Measurements from ENCODE around the gene MBD6.
"Not testable (repeated sequence)": the region's sequence is repeated elsewhere in the genome, so short reads cannot be mapped to it uniquely, and the experiment has no call there.

Gene MBD6

GRCh38 chr12:57511588-57512325 lies 10.9 kb upstream of the MBD6 start:
- in situ Hi-C loops (cut with MboI; ENCODE audit: low sequenced_read_pairs, unreplicated experiment), result no loop called here
- no peak for DNase-seq (ENCODE audit: low spot score)
- TF ChIP-seq CTCF (IDR thresholded peaks at IDR 0.05; ENCODE audit: borderline replicate concordance, control extremely low read depth, extremely low read depth, insufficient read depth, missing control alignments), result no peak

GRCh38 chr12:57512665-57513064 lies 10.0 kb upstream of the MBD6 start:
- TF ChIP-seq CTCF (IDR thresholded peaks at IDR 0.05; ENCODE audit: borderline replicate concordance, control extremely low read depth, extremely low read depth, insufficient read depth, missing control alignments), result no peak
- in situ Hi-C loops (cut with MboI; ENCODE audit: low sequenced_read_pairs, unreplicated experiment), result no loop called here
- no peak for DNase-seq (ENCODE audit: low spot score)

- no peak for DNase-seq (ENCODE audit: low spot score)
- TF ChIP-seq CTCF (IDR thresholded peaks at IDR 0.05; ENCODE audit: borderline replicate concordance, control extremely low read depth, extremely low read depth, insufficient read depth, missing control alignments), result no peak
- in situ Hi-C loops (cut with MboI; ENCODE audit: low sequenced_read_pairs, unreplicated experiment), result no loop called here
These were observed 9.4 kb upstream of the MBD6 start for GRCh38 chr12:57513266-57513665.

GRCh38 chr12:57513677-57514076 lies 8.9 kb upstream of the MBD6 start:
- DNase-seq (ENCODE audit: low spot score); in situ Hi-C loops (cut with MboI; ENCODE audit: low sequenced_read_pairs, unreplicated experiment): not testable (repeated sequence)

- DNase-seq (ENCODE audit: low spot score); in situ Hi-C loops (cut with MboI; ENCODE audit: low sequenced_read_pairs, unreplicated experiment): not testable (repeated sequence)
These were observed 8.4 kb upstream of the MBD6 start for GRCh38 chr12:57514246-57514645.

GRCh38 chr12:57514720-57515407 lies 7.8 kb upstream of the MBD6 start:
- no peak for TF ChIP-seq CTCF (IDR thresholded peaks at IDR 0.05; ENCODE audit: borderline replicate concordance, control extremely low read depth, extremely low read depth, insufficient read depth, missing control alignments)
- DNase-seq (ENCODE audit: low spot score), result no peak
- in situ Hi-C loops (cut with MboI; ENCODE audit: low sequenced_read_pairs, unreplicated experiment), result no loop called here

- in situ Hi-C loops (cut with MboI; ENCODE audit: low sequenced_read_pairs, unreplicated experiment), result no loop called here
- DNase-seq (ENCODE audit: low spot score), result no peak
- no peak for TF ChIP-seq CTCF (IDR thresholded peaks at IDR 0.05; ENCODE audit: borderline replicate concordance, control extremely low read depth, extremely low read depth, insufficient read depth, missing control alignments)
These were observed 7.2 kb upstream of the MBD6 start for GRCh38 chr12:57515408-57515933.
